Fibroblast of gingiva (primary cell): Measurements from ENCODE around the gene CYP11A1.
A peak's percentile ranks its signal among the peaks of the same experiment; 100 is the strongest.

Source experiments
- DNase-seq: peaks from one replicate; pipeline ENCODE4 v3.0.0-alpha.2; 2011; ENCODE audit warnings: low read depth

CYP11A1 gene

DNA sequence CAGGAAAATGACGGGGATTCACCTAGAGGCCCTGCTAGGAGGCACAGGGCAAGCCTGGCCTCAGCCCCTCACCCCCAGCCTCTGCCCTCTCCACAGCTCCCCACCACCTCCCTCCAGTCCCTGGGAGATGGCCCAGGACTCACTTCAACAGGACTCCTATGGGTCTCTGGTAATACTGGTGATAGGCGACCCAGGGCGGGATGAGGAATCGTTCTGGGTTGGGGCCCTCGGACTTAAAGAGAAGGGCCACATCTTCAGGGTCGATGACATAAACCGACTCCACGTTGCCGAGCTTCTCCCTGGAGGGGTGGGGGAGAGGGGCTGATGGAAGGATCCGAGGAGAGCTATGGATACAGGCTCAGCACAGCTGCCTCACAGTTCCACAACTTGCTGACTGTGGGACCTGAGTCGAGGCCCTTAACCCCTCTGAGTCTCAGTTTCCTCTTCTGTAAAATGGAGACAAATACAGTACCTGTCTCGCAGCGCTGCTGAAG, 19.6 kb downstream of the CYP11A1 start:
- no peak for DNase-seq

DNA sequence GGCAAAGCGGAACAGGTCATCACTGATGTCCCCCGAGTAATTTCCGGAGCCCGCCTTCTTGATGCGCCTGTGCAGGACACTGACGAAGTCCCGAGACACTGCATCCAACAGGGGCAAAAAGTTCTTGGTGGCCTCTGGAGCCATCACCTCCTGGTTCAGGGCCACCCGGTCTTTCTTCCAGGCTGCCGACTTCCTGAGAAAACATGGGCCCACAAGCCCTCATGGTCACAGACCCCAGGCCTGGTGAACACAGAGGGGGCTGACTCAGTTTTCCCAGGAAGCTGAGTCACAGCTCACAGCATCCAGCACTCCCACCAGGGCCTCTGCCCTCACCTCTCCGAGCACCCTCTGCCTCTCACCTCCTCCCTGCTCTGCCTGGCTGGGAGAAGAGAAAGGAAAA, 22.4 kb downstream of the CYP11A1 start:
- DNase-seq = no peak

DNA sequence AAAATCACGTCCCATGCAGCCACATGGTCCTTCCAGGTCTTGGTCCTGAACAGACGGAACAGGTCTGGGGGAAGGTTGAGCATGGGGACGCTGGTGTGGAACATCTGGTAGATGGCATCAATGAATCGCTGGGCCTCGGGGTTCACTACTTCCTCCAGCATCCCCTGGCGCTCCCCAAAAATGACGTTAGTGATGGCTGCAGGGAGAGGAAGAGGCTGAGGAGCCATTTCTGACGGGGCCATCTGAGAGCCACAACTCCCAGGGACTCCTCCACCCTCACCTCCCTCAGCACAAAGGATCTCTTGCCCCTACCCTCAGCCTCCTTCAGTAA, 23.7 kb downstream of the CYP11A1 start:
- DNase-seq = no peak

DNA sequence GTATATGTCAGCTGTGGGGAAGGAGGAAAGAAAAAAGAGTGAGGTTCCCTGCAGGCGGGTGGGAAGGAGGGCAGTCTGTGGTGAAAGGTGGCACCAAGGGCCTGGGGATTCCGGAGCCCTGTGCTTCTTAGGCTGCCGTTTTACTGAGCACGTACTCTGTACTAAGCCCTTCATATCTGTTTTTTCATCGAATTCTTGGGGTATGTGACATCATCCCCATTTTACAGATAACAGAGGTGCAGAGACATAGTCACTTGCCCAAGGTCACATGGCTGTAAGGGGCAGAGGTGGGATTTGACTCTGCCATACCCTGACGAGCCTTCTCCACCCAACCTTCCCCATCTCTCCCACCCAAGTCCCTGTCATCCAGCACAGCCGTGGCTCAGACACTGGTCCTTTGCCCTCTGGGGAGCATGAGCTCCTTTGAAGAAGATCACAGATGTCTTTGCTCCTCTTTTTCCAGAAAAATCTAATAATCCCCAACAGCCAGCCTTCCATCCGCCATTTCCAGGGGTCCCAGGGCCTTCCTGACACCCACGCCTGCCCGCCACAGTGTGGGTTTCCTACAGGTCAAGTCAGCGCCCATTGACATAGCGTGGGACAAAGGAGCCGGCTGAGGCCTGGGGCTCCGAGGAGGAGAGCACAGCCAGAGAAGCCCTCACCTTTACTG, 24.2 kb downstream of the CYP11A1 start:
- no peak for DNase-seq

DNA sequence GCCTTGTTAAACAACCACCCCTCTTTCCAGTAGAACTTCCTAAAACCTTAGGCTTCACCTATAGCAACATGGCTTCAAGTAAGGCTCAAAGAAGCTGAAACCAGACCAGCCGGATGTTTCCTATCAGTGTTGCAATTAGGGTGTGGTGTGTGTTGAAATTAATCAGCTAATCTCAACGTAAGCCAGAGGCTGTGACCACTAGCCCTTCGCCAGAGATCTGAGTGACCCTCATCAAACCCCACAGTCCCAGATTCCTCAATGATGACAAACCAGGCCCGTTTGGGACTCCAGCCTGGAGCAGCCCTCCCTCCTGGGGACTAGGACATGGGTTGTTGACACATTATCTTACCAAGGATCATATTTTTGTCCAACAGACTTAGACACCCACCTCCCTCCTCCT, 27.3 kb downstream of the CYP11A1 start:
- DNase-seq = no peak

DNA sequence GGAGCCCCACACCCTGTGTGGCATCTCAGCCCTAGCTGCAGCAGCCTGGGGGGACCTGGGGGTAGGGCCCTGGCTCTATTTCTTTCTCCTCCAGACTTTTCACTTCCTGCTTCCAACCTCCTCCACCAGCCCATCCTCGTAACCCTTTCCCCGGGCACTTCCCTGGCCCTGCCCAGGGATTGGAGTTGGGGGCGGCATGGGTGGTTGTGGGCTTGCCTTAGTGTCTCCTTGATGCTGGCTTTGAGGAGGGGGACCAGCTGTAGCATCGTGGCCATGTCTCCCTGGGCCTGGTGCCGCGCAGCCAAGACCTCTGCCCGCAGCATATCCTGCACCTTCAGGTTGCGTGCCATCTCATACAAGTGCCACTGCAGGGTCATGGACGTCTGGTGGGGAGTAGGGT, 28.1 kb downstream of the CYP11A1 start:
- no peak for DNase-seq

DNA sequence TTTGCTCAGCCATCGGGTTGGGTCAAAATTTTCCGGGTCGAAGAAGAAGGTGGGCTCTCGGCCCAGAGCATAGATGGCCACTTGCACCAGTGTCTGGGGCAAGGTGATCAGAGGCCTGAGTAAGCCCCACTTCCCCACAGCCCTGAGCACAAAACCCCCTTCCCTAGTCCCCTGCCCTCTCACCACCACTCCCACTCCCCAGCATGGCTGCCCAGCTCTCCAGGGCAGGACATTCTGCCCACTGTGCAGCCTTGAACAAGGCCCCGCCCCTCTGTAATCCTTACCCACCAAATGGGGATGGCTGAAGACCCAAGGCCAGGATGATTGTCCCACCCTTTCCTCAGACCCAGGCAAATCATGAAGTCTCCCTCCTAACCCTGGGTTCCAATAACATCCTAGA, 28.8 kb downstream of the CYP11A1 start:
- no peak for DNase-seq

DNA sequence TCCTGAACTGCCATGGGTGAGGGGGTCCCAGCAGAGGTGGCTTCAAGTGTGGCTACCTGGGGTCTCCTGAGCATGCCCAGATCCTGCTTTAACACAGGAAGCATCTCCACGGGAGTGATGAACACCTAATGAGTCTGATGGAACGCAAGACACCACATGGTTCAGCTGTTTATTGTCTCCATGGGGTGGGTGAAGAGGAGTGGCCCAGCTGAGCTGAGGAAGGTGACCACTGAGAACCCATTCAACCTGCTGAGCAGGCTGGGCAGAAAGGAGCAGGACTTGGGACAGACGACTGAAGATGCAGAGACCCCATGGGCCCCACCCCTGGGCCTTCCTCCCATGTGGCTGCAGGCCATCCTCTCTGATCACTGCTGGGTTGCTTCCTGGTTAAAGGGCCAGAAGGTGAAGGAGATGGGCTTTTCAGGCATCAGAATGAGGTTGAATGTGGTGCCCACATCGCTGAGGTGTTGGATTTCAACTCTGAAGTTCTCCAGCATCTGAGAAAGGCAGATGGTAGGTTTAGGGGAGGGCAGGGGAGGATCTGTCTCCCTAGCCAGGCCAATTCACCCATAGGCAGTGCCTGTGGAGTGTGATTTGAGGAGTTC, 29.7 kb downstream of the CYP11A1 start:
- no peak for DNase-seq

DNA sequence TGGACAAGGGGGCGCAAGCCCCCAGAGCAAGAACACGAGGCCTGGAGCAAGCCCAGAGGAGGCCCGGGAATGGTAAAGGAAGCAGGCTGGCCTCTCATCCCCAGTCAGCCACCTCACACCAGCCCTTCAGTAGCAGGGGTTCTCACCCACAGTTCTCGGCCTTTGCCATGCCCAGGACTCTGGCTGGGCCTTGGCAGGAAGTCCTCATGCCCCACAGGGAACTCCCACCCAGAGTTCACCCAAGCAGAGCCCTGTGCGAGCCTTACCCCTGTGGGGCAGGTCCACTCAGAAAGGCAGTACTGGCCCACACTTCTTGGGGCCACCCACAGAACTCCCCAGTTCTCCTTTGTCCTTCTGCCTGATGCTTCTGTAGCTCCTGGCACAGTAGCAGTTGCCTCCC, 30.3 kb downstream of the CYP11A1 start:
- no peak for DNase-seq

DNA sequence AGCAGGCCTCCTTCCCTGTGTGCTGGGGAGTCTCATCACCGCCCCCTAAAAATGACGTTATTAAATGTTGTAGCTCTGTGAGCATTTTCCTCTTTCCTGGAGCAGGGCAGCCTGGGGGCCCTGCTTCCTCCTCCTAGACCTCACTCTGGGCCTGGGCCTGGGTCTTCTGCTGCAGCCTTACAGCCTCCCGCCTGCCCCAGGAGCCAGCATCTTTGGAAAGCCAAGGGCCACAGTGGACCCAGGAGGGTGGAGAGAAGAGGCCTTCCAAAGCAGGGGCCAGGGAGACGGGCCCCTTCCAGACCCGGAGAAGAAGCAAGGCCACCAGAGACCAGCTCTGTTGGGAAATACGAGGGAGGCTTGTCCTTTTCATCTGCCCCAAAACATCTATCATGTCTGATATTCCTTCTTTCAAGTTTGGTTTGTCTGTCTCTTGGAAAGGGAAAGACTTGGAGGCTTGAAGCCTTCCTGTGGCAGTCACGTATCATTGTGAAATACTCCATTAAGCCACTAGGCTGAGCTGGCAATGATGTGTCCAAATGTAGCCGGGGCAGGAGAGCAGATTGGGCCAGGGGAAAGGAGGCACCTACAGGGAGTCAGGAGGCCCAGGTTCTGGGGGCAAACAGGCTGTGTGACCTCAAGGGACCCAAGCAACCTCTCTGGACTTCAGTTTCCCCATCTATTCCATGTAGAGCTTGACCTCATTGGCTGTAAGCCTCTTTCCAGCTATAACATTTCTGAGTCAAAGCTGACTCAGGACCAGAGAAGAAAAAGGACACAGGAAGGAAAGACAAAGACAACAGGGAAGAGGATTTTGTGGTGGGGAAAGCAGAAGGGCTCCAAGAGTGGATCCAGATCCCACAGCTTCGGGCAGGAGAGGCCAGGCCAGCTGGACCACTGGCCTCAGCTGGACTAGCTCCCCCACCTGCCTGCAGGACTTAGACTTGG, 31.1 kb downstream of the CYP11A1 start:
- DNase-seq = no peak

DNA sequence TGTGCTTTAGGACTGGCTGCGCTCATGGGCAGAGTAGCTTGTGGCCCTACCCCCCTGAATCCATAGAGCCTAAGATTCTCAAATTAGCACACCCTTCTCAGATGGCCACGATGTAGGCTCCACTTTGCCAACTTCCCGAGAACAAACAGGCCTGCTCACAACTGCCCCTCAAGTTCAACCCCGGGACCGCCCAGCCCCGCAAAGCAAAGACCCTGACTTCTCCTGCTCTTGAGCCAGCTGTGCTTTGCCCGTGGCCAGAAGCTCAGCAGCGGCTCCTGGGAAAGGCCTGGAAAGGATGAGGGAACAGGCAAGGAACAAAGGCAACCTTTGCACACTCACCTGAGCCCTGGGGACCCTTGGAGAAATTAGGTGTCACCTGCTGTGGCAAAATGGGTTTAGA, 32.0 kb downstream of the CYP11A1 start:
- no peak for DNase-seq

DNA sequence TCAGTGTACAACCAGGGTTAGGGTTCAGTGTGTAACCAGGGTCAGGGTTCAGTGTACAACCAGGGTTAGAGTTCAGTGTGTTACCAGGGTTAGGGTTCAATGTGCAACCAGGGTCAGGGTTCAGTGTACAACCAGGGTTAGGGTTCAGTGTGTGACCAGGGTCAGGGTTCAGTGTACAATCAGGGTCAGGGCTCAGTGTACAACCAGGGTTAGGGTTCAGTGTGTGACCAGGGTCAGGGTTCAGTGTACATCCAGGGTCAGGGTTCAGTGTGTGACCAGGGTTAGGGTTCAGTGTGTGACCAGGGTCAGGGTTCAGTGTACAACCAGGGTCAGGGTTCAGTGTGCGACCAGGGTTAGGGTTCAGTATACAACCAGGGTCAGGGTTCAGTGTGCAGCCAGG, 33.3 kb downstream of the CYP11A1 start:
- no peak for DNase-seq

DNA sequence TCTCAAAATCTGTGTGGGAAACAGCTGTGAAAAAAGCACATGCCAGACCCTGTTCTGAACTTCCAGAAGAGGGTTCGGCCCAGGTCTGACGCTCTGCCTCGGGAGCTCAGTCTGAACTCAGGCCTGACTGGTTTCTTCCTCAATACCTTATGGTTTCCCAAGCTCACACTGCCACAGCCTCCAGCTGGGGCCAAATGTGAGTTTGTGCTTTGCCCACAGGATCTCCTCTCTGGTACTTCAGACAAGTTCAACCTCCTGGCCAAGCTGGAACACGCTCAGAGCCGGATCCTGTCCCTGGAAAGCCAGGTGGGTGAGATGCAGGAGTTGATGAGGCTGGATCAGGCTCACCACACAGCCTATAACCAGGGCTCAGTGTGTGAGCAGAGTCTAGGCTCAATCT, 33.8 kb downstream of the CYP11A1 start:
- DNase-seq = no peak

DNA sequence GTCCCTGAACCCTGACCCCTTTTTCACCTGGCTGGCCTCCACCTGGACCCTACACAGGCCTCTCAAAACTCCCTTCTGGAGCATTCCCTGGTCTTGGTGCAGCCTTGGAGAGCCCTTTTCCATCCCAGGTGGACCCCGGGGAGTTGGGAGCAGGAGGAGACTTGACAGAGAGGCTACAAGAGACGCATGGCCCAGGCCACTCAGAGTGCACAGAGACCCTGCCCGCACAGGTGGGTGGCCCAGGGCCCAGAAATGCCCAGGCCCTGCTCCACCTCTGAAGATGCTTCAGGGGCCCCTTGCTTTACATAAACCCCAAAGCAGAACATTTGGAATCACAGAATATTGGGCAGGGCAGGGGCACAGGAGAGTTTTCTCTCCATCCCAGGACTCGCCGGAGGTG, 34.4 kb downstream of the CYP11A1 start:
- no peak for DNase-seq

DNA sequence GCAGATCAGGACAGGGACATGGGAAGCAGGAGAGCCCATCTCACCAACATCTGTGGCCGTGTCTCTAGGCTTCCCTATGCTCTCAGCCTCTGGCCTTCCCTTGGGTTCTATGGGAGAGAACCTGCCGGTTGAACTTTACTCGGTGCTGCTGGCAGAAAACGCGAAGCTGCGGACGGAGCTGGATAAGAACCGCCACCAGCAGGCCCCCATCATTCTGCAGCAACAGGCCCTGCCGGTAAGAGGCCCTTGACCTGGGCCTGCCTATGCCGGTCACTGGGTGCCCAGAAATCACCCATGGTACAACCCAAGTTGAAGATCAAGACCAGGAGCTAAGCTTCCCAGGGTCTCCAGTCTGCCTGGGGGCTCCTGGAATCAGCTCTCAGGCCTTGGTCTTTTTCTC, 34.8 kb downstream of the CYP11A1 start:
- no peak for DNase-seq

DNA sequence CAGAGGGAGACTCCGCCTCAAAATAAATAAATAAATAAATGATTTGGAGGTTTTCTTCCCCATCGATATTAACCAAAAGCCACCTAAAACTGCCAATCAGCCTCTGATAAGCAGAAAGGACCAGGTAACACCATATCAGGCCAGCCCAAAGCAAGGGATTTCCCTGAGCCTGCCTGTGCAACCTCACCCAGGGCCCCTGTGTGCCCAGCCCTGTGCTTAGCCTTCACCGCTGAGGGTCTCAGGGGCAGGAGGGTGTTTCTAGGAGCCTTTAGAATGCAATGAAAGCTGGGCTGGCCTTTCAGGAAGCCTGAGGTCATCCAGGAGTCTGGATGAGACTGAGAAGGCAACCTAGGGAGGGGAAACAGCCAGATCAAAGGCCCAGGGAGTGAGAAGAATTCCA, 35.4 kb downstream of the CYP11A1 start:
- DNase-seq = no peak

DNA sequence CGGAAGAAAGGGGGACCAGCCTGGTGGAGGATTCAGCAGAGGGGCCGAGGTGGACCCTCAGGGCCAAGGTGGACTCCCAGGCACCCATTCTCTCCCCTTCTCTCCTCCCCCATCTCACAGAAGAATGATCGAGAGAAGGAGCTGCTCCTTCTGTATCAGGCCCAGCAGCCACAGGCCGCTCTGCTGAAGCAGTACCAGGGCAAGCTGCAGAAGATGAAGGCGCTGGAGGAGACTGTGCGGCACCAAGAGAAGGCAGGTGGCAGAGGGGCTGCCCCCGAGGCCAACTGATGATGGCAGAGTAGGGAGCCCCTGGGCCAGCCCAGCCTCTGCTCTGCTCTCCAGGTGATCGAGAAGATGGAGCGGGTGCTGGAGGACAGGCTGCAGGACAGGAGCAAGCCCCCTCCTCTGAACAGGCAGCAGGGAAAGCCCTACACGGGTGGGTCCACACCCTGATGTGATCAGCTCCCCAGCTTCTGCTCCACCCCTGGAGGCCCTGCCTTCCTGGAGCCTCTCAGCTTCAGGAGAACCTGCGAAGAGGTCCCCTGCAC, 36.5 kb downstream of the CYP11A1 start:
- no peak for DNase-seq

DNA sequence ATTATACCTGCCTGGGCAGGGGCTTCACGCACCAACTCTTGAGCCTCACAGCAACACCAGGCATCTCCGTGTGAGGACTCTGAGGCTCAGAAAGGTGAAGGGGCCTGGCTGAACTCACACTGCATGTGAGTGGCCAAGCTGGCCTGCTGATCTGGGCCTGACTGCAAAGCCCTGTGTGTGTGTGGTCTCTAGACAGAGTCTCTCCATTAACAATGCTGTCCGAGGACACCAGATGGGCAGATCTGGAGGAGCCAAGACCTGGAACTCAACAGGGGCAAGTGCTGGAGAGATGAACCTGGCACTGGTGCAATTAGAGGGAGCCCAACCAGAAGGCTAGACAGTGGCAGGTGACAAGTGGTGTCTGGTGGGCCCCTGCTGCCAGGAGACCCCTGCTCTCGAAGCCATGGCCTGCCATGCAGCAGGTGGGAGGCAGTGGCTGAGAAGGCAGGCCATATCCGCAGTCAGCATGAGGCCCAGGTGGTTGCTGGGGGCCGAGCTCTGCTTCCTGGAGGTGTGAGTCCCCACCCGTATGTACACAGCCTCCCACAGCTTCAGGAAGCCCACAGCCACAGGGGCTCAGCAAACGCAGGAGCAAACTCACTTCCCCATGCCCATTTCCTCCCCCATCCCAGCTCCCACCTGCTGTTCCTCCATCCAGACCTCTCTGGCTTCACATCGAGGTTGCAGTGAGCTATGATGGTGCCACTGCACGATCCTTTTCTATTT, 39.0 kb downstream of the CYP11A1 start:
- DNase-seq = no peak

DNA sequence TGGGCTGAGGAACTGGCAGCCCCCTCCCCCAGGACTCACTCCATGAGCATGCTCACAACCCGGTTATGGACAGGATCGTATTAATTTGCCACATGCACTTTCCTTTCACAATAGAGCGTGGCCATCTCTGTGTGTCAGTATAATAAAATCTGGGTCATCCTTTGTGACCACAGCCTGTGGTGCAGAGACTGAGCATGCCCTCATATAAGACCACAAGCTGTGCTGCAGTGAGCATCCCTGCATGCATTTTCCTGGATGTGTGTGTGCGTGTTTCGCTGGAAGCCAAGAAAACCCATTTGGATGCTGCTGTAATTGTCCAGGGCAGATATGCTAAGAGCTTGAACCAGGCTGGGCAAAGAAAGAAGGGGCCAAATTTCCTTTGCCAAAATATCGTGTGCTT, 39.7 kb downstream of the CYP11A1 start:
- no peak for DNase-seq

DNA sequence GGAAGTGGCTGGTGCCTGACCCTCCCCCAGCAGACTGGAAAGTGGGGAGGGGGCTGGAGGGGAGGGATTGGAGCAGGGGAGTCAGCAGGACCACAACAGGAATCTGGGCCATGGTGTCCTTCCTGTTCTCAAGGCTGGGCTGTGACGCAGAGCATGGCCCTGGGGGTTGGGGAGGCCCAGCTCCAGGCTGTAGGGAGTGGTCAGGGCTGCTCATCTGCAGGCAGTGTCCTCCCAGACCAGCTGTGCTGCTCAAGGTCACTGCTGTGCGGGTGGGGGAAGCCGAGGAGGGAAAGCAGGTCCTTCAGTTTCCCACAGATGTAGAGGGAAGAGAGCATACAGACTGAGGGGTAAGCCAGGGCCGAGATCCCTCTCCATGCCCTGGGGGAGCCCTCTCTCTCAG, 40.7 kb downstream of the CYP11A1 start:
- no peak for DNase-seq

DNA sequence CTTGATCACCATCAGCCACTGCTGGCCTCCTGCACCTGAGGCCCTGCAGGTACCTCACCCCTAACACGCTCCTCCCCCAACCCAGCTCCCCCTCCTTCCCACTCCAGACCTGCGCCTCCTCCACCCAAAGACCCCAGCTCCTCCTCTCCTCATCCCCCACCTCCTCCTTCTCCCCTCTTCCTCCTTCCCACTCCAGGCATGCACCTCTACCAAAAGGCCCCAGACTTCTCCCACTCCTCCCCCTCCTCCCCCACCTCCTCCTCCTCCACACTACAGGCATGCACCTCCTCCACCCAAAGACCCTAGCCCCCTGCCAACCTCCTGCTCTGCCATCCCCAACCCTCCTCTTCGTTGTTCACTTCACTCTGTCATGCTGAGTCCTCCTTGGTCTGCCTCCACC, 42.7 kb downstream of the CYP11A1 start:
- no peak for DNase-seq

DNA sequence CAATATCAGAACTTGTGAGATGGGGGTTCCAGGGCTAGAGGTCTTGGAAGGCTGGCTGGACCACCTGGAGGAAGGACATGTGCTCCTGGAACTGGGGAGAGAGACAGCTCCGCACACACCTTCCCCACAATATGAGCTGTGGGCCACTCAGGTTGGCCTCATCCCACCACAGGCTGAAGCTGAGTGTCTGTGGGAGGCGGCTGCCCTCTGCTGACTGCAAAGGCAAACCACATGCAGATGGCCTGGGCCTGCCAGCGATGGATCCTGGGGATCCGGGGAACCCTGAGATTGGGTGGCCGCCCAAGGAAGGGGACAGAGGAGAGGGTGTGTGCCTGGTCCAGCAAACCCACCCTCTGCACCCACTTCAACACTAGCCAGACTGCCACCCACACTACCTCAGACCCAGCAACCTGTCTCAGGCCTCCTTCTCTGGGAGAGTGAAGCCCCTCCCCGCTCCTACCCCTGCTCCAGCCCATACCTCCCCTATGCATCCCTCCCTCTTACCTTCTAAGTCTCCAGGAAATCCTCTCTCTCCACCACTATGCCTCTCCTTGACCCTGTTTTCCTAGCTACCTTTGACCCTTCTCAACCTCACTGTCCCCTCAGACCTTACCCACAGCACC, 44.8 kb downstream of the CYP11A1 start:
- peak; percentile 38 for DNase-seq
